Calu3 (cell line): Measurements from ENCODE around the gene KDM5A. TPM values are rescaled to one million over a fixed set of nuclear protein-coding genes. Genes with fewer than 3 reads are reported as not detected.

Experiments used
- BruUV-seq: library from RNA; stranded (reverse); fragments of 400-500 nt; replicated peaks from 2 replicates; lab custom pipeline; 2021; lab: Mats Ljungman, UMichigan
- CTCF ChIA-PET: fragments of 300-600 bp; sonication (Branson Sonifier 250); formaldehyde crosslinking; loops from one replicate; lab custom pipeline; 2022; ENCODE audit warnings: antibody characterized with exemption; lab: Charles Lee
- DNase-seq: peaks from one replicate; pipeline ENCODE4 v3.0.0; 2022
- H3K27ac Mint-ChIP-seq: one replicate; pipeline ENCODE4 v1.8.0; 2022; ENCODE audit warnings: mixed read lengths; ENCODE audit not compliant: unreplicated experiment
- H3K27me3 Mint-ChIP-seq: one replicate; pipeline ENCODE4 v1.8.0; 2022; ENCODE audit warnings: mixed read lengths; ENCODE audit not compliant: unreplicated experiment
- H3K36me3 Mint-ChIP-seq: one replicate; pipeline ENCODE4 v1.8.0; 2022; ENCODE audit warnings: mild to moderate bottlenecking, moderate library complexity, mixed read lengths; ENCODE audit not compliant: insufficient read depth, unreplicated experiment
- H3K4me1 Mint-ChIP-seq: one replicate; pipeline ENCODE4 v1.8.0; 2022; ENCODE audit warnings: mild to moderate bottlenecking, low read depth, mixed read lengths; ENCODE audit not compliant: unreplicated experiment
- H3K4me3 Mint-ChIP-seq: one replicate; pipeline ENCODE4 v1.8.0; 2022; ENCODE audit warnings: mild to moderate bottlenecking, low read depth, moderate library complexity, mixed read lengths; ENCODE audit not compliant: unreplicated experiment
- H3K9me3 Mint-ChIP-seq: one replicate; pipeline ENCODE4 v1.8.0; 2022; ENCODE audit warnings: low read depth, mixed read lengths; ENCODE audit not compliant: unreplicated experiment
- intact Hi-C: fragments of 100-400 bp; cut with micrococcal nuclease; formaldehyde crosslinking; loops from one replicate; pipeline ENCODE4 v1.10.0; 2022; ENCODE audit not compliant: unreplicated experiment
- total RNA-seq: library from RNA; stranded (reverse); gene quantifications from 2 replicates; pipeline ENCODE4 v1.2.3, GENCODE V29; 2022
- TF ChIP-seq, protein P1 (sequence below): fragments of 200-600 bp; IDR thresholded peaks from one replicate; pipeline ENCODE4 v1.8.0; 2022; ENCODE audit warnings: antibody characterized with exemption; ENCODE audit not compliant: unreplicated experiment

Gene KDM5A
- total RNA-seq, 1 experiment from 2014 or later = 63.6 TPM

DNA sequence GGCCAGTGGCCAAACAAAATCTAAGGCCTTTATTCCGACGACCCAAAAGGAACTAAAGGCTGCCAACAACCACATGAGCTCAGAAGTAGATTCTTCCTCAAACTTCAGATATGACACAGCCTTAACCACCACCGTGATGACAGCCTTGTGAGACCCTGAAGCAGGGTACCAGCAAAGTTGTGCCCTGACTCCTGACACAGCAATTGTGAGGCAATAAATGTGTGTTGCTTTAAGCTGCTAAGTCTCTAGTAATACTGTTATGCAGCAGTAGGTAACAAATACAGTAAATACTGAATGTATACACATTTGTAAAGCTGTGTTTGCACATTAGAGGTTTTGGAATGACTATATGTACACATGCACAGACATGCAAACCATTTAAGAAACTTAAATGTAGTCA, 115.7 kb downstream of the KDM5A start:
- Mint-ChIP-seq H3K4me1 (no peaks in the 10 kb centered on the region), H3K36me3 (peaks cover 6% of the 10 kb centered on the region)
- intact Hi-C loops = no loop called here

GRCh38 chr12:272942-273341, 116.2 kb downstream of the KDM5A start:
- no TSS peak for BruUV-seq
- Mint-ChIP-seq H3K27ac (no peak overlapping the region), H3K36me3 (peaks cover 6% of the 10 kb centered on the region), H3K4me3 (no peak overlapping the region), H3K27me3 (no peaks in the 10 kb centered on the region), H3K4me1 (no peaks in the 10 kb centered on the region), H3K9me3 (peaks cover 3% of the 10 kb centered on the region)
- intact Hi-C loops = no loop called here
- TF ChIP-seq, protein P1, sequence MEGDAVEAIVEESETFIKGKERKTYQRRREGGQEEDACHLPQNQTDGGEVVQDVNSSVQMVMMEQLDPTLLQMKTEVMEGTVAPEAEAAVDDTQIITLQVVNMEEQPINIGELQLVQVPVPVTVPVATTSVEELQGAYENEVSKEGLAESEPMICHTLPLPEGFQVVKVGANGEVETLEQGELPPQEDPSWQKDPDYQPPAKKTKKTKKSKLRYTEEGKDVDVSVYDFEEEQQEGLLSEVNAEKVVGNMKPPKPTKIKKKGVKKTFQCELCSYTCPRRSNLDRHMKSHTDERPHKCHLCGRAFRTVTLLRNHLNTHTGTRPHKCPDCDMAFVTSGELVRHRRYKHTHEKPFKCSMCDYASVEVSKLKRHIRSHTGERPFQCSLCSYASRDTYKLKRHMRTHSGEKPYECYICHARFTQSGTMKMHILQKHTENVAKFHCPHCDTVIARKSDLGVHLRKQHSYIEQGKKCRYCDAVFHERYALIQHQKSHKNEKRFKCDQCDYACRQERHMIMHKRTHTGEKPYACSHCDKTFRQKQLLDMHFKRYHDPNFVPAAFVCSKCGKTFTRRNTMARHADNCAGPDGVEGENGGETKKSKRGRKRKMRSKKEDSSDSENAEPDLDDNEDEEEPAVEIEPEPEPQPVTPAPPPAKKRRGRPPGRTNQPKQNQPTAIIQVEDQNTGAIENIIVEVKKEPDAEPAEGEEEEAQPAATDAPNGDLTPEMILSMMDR = no peak
- CTCF ChIA-PET = no interaction called here
- DNase-seq = no peak

More for the DNA sequence above, 115.7 kb downstream of the KDM5A start:
- Mint-ChIP-seq H3K27me3 (no peaks in the 10 kb centered on the region), H3K4me3 (no peak overlapping the region), H3K27ac (no peak overlapping the region), H3K9me3 (peaks cover 3% of the 10 kb centered on the region)
- CTCF ChIA-PET = no interaction called here
- no peak for DNase-seq
- no TSS peak for BruUV-seq
- TF ChIP-seq, protein P1 = no peak

DNA sequence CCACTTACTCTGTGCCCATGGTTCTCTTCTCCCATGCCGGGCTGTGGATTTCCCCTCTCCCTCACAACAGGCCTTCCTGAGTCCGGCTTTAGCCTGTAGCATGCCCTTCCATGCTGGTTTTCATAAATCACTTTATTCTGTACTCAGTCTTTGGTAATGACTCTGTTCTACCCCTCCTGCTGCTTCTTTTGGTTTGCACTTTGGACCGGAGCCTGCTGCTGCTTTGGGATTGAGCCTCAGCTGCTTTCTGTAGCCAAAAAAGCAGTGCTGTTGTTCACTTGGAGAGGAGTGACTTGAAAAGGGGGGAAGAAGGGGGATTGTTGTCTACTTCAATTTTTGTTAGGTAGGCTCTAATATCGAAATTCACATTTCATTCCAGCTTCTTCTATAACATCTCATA, 118.0 kb downstream of the KDM5A start:
- no peaks in the 10 kb centered on the region for H3K9me3 Mint-ChIP-seq
- TF ChIP-seq, protein P1 = no peak
- CTCF ChIA-PET = no interaction called here
- H3K27me3 Mint-ChIP-seq = no peaks in the 10 kb centered on the region
- H3K4me1 Mint-ChIP-seq = no peaks in the 10 kb centered on the region
- peaks cover 6% of the 10 kb centered on the region for H3K36me3 Mint-ChIP-seq
- DNase-seq = no peak
- intact Hi-C loops = no loop called here
- H3K27ac Mint-ChIP-seq = no peak overlapping the region
- no peak overlapping the region for H3K4me3 Mint-ChIP-seq
- no TSS peak for BruUV-seq

- no peak overlapping the region for H3K4me3 Mint-ChIP-seq
- CTCF ChIA-PET = no interaction called here
Measured at GRCh38 chr12:269191-269590, 119.9 kb downstream of the KDM5A start.

More at GRCh38 chr12:269191-269590, 119.9 kb downstream of the KDM5A start:
- Mint-ChIP-seq H3K27ac (no peak overlapping the region), H3K4me1 (no peaks in the 10 kb centered on the region), H3K9me3 (no peaks in the 10 kb centered on the region), H3K36me3 (peaks cover 6% of the 10 kb centered on the region), H3K27me3 (no peaks in the 10 kb centered on the region)
- TF ChIP-seq, protein P1 = no peak
- DNase-seq = no peak
- intact Hi-C loops = no loop called here
- BruUV-seq = no TSS peak
